Measurements from ENCODE around the gene NOD1. TPM values are rescaled to one million over a fixed set of nuclear protein-coding genes. Genes with fewer than 3 reads are reported as not detected.
A peak's percentile ranks its signal among the peaks of the same experiment; 100 is the strongest.
"Not testable (repeated sequence)": the region's sequence is repeated elsewhere in the genome, so short reads cannot be mapped to it uniquely, and the experiment has no call there.

The NOD1 gene
- total and polyA plus RNA-seq, 2 of the 13 experiments (the other 11 are each of a cell fraction or from before 2014, with no cell fraction given): 1.7 to 2.9 TPM

- TF ChIP-seq MYPOP (CRISPR knock-in tag; IDR thresholded peaks at IDR 0.05) (peak; percentile 98), RXRB (CRISPR knock-in tag; IDR thresholded peaks at IDR 0.05; ENCODE audit: borderline replicate concordance) (0 out of 2 replicates have a peak, but pooled peaks have one; percentile 20), ZBTB1 (CRISPR knock-in tag; IDR thresholded peaks at IDR 0.05; ENCODE audit: borderline replicate concordance) (no peak), ATF2 (CRISPR knock-in tag; IDR thresholded peaks at IDR 0.05) (no peak), ZNF879 (CRISPR knock-in tag; IDR thresholded peaks at IDR 0.05) (0 out of 2 replicates have a peak, but pooled peaks have one; percentile 43), FOXP4 (CRISPR knock-in tag; IDR thresholded peaks at IDR 0.05) (no peak), ZNF225 (CRISPR knock-in tag; IDR thresholded peaks at IDR 0.05) (no peak), RFXAP (CRISPR knock-in tag; IDR thresholded peaks at IDR 0.05; ENCODE audit: borderline replicate concordance) (no peak), ZNF609 (CRISPR knock-in tag; IDR thresholded peaks at IDR 0.05; ENCODE audit: borderline replicate concordance) (0 out of 2 replicates have a peak, but pooled peaks have one; percentile 44), SALL1 (CRISPR knock-in tag; IDR thresholded peaks at IDR 0.05) (peak; percentile 57; the same call in 1 of the 2 replicates), NR0B2 (CRISPR knock-in tag; IDR thresholded peaks at IDR 0.05) (peak; percentile 56; the same call in 1 of the 2 replicates)
Measured at GRCh38 chr7:30478349-30479201, at the start of gene NOD1 (continued).

- peaks cover 29% of the 10 kb centered on the region for H3K4me1 ChIP-seq (ENCODE audit: insufficient read depth, low read length)
- H4K20me1 ChIP-seq (ENCODE audit: insufficient read depth, low read length); H3K9me3 ChIP-seq (ENCODE audit: low read length); H3K27me3 ChIP-seq (ENCODE audit: control insufficient read depth in 1 of 2, insufficient read depth in 2 of 2, low read length in 2 of 2); FAIRE-seq; H2AFZ ChIP-seq (ENCODE audit: low read length); H3K27ac ChIP-seq (ENCODE audit: extremely low read length, insufficient read depth, low read length); H3K36me3 ChIP-seq (replicated peaks in 1 of 2; ENCODE audit: control insufficient read depth in 1 of 2, insufficient read depth in 2 of 2, low read length in 2 of 2); in situ Hi-C loops (cut with HindIII; ENCODE audit: extremely low pct_ligation_motif_present, low pct_unique_long_range_greater_than_20kb); DNase-seq (ENCODE audit: low spot score); ATAC-seq; H3K4me2 ChIP-seq (ENCODE audit: low read depth, low read length); BruUV-seq (replicated peaks); CTCF ChIA-PET (ENCODE audit: low intra/inter-chr PET ratio, low total read pairs); H3K9ac ChIP-seq (ENCODE audit: insufficient read depth, low read depth, low read length); H3K4me3 ChIP-seq (replicated peaks in 1 of 3; ENCODE audit: insufficient read depth in 1 of 3, low read depth in 2 of 3, low read length in 3 of 3); H3K79me2 ChIP-seq (ENCODE audit: insufficient read depth, low read length); intact Hi-C loops (cut with micrococcal nuclease; ENCODE audit: unreplicated experiment): not testable (repeated sequence)
- POLR2A ChIA-PET: interaction anchor here (0.6 kb wide), 1 partner anchor 486 kb away, joined by 4 read pairs; no protein-coding TSS in a partner anchor
- WGBS (ENCODE audit: low lambda C conversion rate): 13% methylated on average over 1 of the region's 1 CpG
Measured at GRCh38 chr7:30527297-30527696, 48.7 kb upstream of the NOD1 start.

All from HepG2 (cell line).